HepG2 (cell line): Measurements from ENCODE around the gene NTM. TPM values are rescaled to one million over a fixed set of nuclear protein-coding genes. Genes with fewer than 3 reads are reported as not detected.

Experiments used
- ATAC-seq: fragments of 200-7000 bp; cut with Tn5 transposase; 3 replicates; pipeline ENCODE4 v1.9.1; 2020; ENCODE audit warnings: mild to moderate bottlenecking, moderate library complexity
- BruUV-seq: library from RNA; stranded (reverse); fragments of 400-500 nt; replicated peaks from 2 replicates; lab custom pipeline; 2021; lab: Mats Ljungman, UMichigan
- CTCF ChIA-PET: fragments of 300-600 bp; formaldehyde crosslinking; extraction: SDS; loops from one replicate; lab custom pipeline; 2021; ENCODE audit warnings: low total read pairs, inconsistent platforms, low intra/inter-chr PET ratio; lab: Yijun Ruan, JAX
- POLR2A ChIA-PET: fragments of 350-600 bp; sonication (Branson Sonifier 250); formaldehyde crosslinking; loops from one replicate; lab custom pipeline; 2020; ENCODE audit warnings: antibody characterized with exemption, inconsistent platforms; lab: Yijun Ruan, JAX
- DNase-seq: peaks from one replicate; pipeline ENCODE4 v3.0.0-alpha.2; 2015; ENCODE audit warnings: low spot score
- FAIRE-seq: peaks from 3 replicates; lab custom pipeline; 2011; peaks lifted over from hg19 to GRCh38; lab: Jason Lieb, UNC
- H2AFZ ChIP-seq: one replicate; pipeline ENCODE4 v1.6.1; 2011; ENCODE audit warnings: low read length, inconsistent platforms
- H3K27ac ChIP-seq: fragments of 300-600 bp; 3 replicates; pipeline ENCODE4 v1.8.0; 2011; ENCODE audit warnings: mixed run types, mild to moderate bottlenecking, mixed read lengths, low read length, inconsistent platforms; ENCODE audit not compliant: insufficient read depth; ENCODE audit errors: extremely low read length
- H3K27me3 ChIP-seq, 2 experiments: fragments of 200-600 bp in 1 of 2; 2 replicates in 1 of 2; 3 replicates in 1 of 2; pipeline versions ENCODE4 v1.6.0 to v1.8.0; 2011; ENCODE audit warnings: low read length in 2 of 2, mild to moderate bottlenecking in 2 of 2, moderate library complexity in 2 of 2, inconsistent platforms in 1 of 2; ENCODE audit not compliant: insufficient read depth in 2 of 2, control insufficient read depth in 1 of 2
- H3K36me3 ChIP-seq, 2 experiments: fragments of 200-600 bp in 1 of 2; replicated peaks in 1 of 2; 2 replicates in 1 of 2; 3 replicates in 1 of 2; pipeline versions ENCODE4 v1.5.1 to v1.8.0; 2011; ENCODE audit warnings: low read length in 2 of 2, inconsistent platforms in 1 of 2; ENCODE audit not compliant: insufficient read depth in 2 of 2, control insufficient read depth in 1 of 2
- H3K4me1 ChIP-seq: 2 replicates; pipeline ENCODE4 v1.5.1; 2012; ENCODE audit warnings: low read length, inconsistent platforms; ENCODE audit not compliant: insufficient read depth
- H3K4me2 ChIP-seq: 2 replicates; pipeline ENCODE4 v1.6.0; 2011; ENCODE audit warnings: low read depth, low read length, inconsistent platforms
- H3K4me3 ChIP-seq, 3 experiments: fragments of 200-600 bp in 1 of 3; sonication (generic), shearing (Covaris generic) in 1 of 3; replicated peaks in 1 of 3; 2 replicates each; pipeline ENCODE4 v1.5.1; 2011 to 2016; ENCODE audit warnings: low read length in 3 of 3, inconsistent platforms in 2 of 3, low read depth in 2 of 3, mild to moderate bottlenecking in 2 of 3, control low read depth in 1 of 3, mixed read lengths in 1 of 3; ENCODE audit not compliant: insufficient read depth in 1 of 3
- H3K79me2 ChIP-seq: one replicate; pipeline ENCODE4 v1.6.1; 2011; ENCODE audit warnings: low read length, inconsistent platforms; ENCODE audit not compliant: insufficient read depth
- H3K9ac ChIP-seq: 2 replicates; pipeline ENCODE4 v1.6.0; 2011; ENCODE audit warnings: mild to moderate bottlenecking, low read depth, low read length, inconsistent platforms; ENCODE audit not compliant: insufficient read depth
- H3K9me3 ChIP-seq: 2 replicates; pipeline ENCODE4 v1.5.1; 2012; ENCODE audit warnings: mild to moderate bottlenecking, low read length
- H4K20me1 ChIP-seq: 2 replicates; pipeline ENCODE4 v1.6.0; 2011; ENCODE audit warnings: inconsistent platforms, mild to moderate bottlenecking, low read length, moderate library complexity; ENCODE audit not compliant: insufficient read depth
- ATF7 ChIP-seq, 2 experiments: fragments of 450-650 bp in 1 of 2; sonication (generic) in 1 of 2; formaldehyde crosslinking in 1 of 2; IDR thresholded peaks; 2 replicates each; pipeline versions ENCODE4 v1.4.0 to v1.6.1; 2016 to 2020; ENCODE audit warnings: antibody characterized with exemption in 1 of 2, mild to moderate bottlenecking in 1 of 2, missing genetic modification reagents in 1 of 2
- SIX1 ChIP-seq: sonication (generic); formaldehyde crosslinking; IDR thresholded peaks from 2 replicates; pipeline ENCODE4 v1.4.0; 2020; ENCODE audit warnings: missing genetic modification reagents, borderline replicate concordance
- ZNF275 ChIP-seq: sonication (generic); formaldehyde crosslinking; IDR thresholded peaks from 2 replicates; pipeline ENCODE4 v1.8.0; 2022; ENCODE audit warnings: missing genetic modification reagents, mild to moderate bottlenecking, inconsistent platforms, borderline replicate concordance
- ZNF782 ChIP-seq: sonication (generic); formaldehyde crosslinking; IDR thresholded peaks from 2 replicates; pipeline ENCODE4 v1.4.0; 2020; ENCODE audit warnings: missing genetic modification reagents, mild to moderate bottlenecking, borderline replicate concordance
- ZSCAN31 ChIP-seq: sonication (generic); formaldehyde crosslinking; IDR thresholded peaks from 2 replicates; pipeline ENCODE4 v1.5.0; 2020; ENCODE audit warnings: low read depth, mild to moderate bottlenecking, missing genetic modification reagents
- WGBS: methylation state at CpG from one replicate; pipeline ENCODE4 v1.1.6; 2017; ENCODE audit warnings: low lambda C conversion rate; 5-methylcytosine and 5-hydroxymethylcytosine counted together
- in situ Hi-C: cut with HindIII; loops from 2 replicates; pipeline ENCODE4 v1.10.0; 2017; ENCODE audit warnings: low pct_unique_long_range_greater_than_20kb; ENCODE audit not compliant: extremely low pct_ligation_motif_present
- intact Hi-C: fragments of 100-400 bp; cut with micrococcal nuclease; formaldehyde crosslinking; loops from one replicate; pipeline ENCODE4 v1.10.0; 2022; ENCODE audit not compliant: unreplicated experiment
- polyA plus RNA-seq, 8 experiments: library from polyadenylated mRNA; depleted of rRNA in 3 of 8; stranded (reverse) in 7 of 8; unstranded in 1 of 8; fragments of >200 nt; fragmentation: Illumina TruSeq in 4 of 8; extraction: Trizol in 4 of 8; gene quantifications; 2 replicates each; pipeline versions ENCODE4 v1.2.1 to v1.2.3, GENCODE V29; 2011 to 2016; ENCODE audit warnings: low read depth in 4 of 8, missing spikeins in 1 of 8, mixed read lengths in 1 of 8; ENCODE audit not compliant: insufficient read depth in 1 of 8
- total RNA-seq, 5 experiments: library from RNA; depleted of rRNA; stranded (reverse); fragments of >200 nt; fragmentation: Illumina TruSeq; extraction: Trizol; gene quantifications; 2 replicates each; pipeline ENCODE4 v1.2.3, GENCODE V29; 2016; ENCODE audit warnings: low read depth in 1 of 5

The NTM gene
- total and polyA plus RNA-seq, 2 of the 13 experiments (the other 11 are each of a cell fraction or from before 2014, with no cell fraction given): not detected

GRCh38 chr11:132343445-132344175 is 973.2 kb downstream of the NTM start:
- no peak overlapping the region for H3K4me3 ChIP-seq
- H4K20me1 ChIP-seq: no peaks in the 10 kb centered on the region
- no peak overlapping the region for H3K9ac ChIP-seq
- 0 out of 5 replicates have a peak, but pooled peaks cover 0 to 2% of the 10 kb centered on the region in 2 experiments for H3K27me3 ChIP-seq
- no peaks in the 10 kb centered on the region for H3K9me3 ChIP-seq
- CTCF ChIA-PET: no interaction called here
- no peak for TF ChIP-seq ZNF782 (CRISPR knock-in tag)
- no peak for TF ChIP-seq ZSCAN31 (CRISPR knock-in tag)
- no peak for TF ChIP-seq SIX1 (CRISPR knock-in tag)
- no peak for TF ChIP-seq ATF7 (IDR thresholded peaks at IDR 0.05)
- TF ChIP-seq ATF7 (CRISPR knock-in tag; IDR thresholded peaks at IDR 0.05): no peak
- no peak for TF ChIP-seq ZNF275
- WGBS: 2% methylated on average over 5 of the region's 5 CpGs
- no peak for DNase-seq
- H3K36me3 ChIP-seq: no peaks in the 10 kb centered on the region
- no TSS peak for BruUV-seq
- no peaks in the 10 kb centered on the region for H3K4me1 ChIP-seq
- intact Hi-C loops (no loop called here), in situ Hi-C loops (no loop called here)
- no peak overlapping the region for H3K4me2 ChIP-seq
- POLR2A ChIA-PET: no interaction called here
- no peak for FAIRE-seq
- no peak overlapping the region for H3K27ac ChIP-seq
- ATAC-seq: no peak
- no peaks in the 10 kb centered on the region for H3K79me2 ChIP-seq
- H2AFZ ChIP-seq: no peak overlapping the region
